HG02763 (cell line): ENCODE results near the gene COL18A1.
"Not testable (repeated sequence)": the region's sequence is repeated elsewhere in the genome, so short reads cannot be mapped to it uniquely, and the experiment has no call there.

Source experiments
- ATAC-seq: cut with Tn5 transposase; IDR thresholded peaks from one replicate; pipeline ENCODE4 v1.9.1; 2021; ENCODE audit warnings: mild to moderate bottlenecking, moderate library complexity; ENCODE audit not compliant: unreplicated experiment

The COL18A1 gene

DNA sequence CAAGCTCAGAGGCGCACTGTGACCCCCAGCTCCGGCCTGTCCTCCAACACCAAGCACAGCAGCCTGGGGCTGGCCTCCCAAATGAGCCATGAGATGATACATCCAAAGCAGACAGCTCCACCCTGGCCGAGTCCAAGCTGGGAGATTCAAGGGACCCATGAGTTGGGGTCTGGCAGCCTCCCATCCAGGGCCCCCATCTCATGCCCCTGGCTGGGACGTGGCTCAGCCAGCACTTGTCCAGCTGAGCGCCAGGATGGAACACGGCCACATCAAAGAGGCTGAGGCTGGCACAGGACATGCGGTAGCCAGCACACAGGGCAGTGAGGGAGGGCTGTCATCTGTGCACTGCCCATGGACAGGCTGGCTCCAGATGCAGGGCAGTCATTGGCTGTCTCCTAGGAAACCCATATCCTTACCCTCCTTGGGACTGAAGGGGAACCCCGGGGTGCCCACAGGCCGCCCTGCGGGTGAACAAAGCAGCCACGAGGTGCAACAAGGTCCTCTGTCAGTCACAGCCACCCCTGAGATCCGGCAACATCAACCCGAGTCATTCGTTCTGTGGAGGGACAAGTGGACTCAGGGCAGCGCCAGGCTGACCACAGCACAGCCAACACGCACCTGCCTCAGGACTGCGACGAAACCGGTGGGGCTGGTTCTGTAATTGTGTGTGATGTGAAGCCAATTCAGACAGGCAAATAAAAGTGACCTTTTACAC lies 108.2 kb downstream of the COL18A1 start:
- ATAC-seq, result no peak

- no peak for ATAC-seq
Observed at GRCh38 chr21:45513741-45514310, 108.9 kb downstream of the COL18A1 start.

DNA sequence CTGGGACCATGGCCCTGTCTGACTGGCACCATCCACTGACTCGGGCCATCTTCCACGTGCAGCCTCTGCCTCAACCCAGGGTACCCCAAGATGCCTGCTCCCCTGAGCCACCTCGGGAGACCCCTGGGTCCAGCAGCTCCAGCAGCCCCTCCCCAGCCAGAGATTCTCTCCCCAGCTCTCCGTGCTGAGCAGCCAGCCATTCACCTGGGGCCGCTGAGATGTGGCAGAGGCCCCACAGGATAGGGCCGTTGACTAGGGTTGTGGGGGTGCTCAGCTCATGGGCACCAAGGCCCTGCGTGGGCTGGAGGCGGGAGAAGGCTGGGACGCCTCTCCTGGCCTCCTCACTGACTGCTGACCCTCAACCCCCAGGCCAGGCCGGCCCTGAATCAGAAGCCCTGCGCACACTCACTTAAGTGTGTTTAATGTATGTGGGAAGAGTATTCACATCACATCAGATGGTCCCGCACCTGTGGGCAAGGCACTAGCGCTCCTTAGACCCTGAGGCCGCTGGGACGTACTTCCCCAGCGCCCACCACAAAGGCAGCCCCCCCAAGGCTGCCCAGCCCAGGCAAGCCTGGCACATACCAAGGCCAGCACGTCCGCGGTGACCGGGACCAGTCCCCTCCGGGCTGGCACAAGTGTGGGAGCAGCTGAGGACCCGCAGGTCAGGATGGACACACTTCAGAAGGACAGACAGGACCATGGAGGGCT lies 109.5 kb downstream of the COL18A1 start:
- ATAC-seq, result no peak

DNA sequence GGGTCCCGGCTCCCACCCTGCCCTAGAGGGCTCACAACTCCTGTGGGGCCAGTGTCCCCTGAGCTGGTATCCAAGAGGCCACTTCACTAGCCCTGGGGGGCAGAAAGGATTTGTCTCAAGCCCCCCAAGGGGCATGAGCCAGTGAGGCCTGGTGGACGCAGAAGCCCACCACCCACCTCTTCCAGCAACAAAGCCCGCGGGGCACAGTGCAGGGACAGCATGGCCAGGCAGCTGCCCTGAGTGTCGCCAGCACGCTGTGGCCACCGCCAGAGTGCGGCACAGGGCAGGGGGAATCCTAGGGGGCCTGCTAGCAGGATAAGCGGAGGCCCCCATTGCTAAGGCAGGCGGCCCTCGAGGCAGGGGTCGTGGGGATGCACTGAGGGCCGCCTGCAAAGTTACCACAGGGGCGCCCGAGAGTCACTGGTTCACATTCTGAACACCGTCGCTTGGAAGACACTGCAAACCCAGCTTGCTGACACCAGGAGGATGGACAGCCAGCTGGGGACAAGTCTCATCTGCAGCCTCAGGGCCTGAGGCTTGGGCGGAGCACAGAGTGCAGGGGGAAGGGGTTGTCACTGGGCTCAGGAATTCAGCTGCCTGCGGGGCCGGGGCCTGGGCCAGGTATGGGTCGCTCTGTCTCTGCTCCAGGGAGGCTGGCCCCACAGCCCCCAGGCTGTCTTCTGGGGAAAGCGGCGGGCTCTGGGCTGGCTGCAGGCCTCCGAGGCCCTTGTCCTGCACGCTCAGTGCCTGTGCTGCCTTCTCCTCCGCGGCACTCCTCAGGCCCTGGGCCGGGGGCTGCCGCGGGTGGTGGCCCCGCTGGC lies 110.5 kb downstream of the COL18A1 start:
- ATAC-seq, result no peak

- ATAC-seq, result no peak
Observed at GRCh38 chr21:45516071-45516670, 111.2 kb downstream of the COL18A1 start.

DNA sequence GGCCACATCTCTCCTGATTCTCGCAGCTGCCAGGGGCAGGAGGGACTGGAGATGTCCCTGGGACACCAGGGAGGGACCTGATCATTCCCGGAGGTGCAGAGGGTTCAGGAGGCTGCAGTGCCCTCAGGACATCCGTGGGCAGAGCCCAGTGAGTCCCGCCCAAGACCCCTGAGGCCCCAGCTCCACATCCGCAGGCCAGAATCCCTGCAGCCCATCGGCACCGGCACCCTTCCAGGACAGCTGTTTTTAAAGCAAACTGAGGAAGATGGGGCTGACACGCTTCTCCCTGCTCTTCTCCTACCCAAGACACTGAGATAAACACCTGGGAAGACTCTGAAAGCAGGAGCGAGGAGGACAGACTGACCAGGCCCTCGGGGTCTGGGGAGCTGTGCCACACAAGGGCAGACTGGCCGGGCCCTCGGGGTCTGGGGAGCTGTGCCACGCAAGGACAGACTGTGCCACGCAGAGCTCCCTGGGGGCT lies 111.7 kb downstream of the COL18A1 start:
- ATAC-seq, result no peak

GRCh38 chr21:45517249-45518065 lies 112.5 kb downstream of the COL18A1 start:
- ATAC-seq, result no peak

DNA sequence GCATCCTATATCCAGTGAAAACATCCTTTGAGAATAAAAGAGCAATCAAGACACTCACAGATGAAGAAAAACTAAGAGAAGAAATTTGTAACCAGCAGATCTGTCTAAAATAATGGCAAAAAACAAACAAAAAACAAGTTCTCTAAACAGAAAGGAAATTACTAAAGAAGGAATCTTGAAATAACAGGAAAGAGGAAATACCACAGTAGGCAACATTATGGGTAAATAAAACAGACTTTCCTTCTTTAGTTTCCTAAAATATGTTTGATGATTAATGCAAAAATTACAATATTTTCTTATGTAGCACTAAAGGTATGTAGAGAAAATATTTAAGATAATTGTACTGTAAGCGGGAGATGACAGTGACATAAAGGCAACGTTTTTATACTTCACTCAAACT lies 113.8 kb downstream of the COL18A1 start:
- no peak for ATAC-seq

DNA sequence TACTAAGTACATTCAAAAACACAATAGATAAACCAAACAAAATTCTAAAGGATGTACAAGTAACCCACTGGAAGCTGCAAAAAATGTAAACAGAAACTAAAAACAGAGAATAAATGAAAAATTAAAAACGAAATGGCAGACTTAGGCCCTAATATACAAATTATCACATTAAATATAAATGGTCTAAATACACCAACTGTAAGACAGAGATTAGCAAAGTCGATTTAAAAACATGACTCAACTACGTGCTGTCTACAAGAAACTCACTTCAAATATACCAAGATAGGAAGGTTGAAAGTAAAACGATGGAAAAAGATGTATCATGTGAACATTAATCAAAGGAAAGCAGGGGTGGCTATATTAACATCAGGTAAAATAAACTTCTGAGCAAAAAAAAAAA lies 114.2 kb downstream of the COL18A1 start:
- ATAC-seq, result no peak

DNA sequence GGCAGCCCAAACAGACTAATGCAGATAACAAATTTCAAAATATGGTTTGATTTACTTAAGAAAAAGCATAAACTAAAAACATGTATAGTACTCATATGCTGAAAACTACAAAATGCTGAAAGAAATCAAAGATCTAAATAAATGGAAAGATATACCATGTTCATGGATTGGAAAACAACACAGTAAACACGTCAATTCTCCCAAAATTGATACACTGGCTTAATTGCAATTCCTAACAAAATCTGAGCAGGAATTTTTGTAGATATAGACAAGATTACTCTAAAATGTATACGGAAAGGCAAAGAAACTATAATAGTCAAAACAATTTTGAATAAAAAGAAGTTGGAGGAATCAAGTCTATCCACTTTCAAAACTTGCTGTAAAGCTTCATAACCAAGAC lies 116.3 kb downstream of the COL18A1 start:
- no peak for ATAC-seq

DNA sequence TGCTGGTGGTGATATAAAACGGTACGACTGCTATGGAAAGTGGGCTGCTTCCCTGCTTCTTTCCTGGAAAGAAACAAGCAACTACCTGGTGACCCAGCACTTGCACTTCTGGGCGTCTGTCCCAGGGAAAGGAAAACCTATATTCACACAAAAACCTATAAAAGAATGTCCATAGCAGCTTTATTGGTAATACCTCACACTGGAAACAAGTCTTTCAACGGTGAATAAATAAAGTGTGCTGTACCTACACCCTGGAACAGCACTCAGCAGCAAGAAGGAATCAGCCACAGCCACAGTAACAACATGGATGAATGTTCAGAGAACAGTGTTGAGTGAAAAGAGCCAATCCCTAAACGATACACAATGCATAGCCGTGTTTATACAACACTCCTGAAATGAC lies 117.4 kb downstream of the COL18A1 start:
- ATAC-seq, result no peak

- no peak for ATAC-seq
Observed at GRCh38 chr21:45522986-45523385, 118.0 kb downstream of the COL18A1 start.

DNA sequence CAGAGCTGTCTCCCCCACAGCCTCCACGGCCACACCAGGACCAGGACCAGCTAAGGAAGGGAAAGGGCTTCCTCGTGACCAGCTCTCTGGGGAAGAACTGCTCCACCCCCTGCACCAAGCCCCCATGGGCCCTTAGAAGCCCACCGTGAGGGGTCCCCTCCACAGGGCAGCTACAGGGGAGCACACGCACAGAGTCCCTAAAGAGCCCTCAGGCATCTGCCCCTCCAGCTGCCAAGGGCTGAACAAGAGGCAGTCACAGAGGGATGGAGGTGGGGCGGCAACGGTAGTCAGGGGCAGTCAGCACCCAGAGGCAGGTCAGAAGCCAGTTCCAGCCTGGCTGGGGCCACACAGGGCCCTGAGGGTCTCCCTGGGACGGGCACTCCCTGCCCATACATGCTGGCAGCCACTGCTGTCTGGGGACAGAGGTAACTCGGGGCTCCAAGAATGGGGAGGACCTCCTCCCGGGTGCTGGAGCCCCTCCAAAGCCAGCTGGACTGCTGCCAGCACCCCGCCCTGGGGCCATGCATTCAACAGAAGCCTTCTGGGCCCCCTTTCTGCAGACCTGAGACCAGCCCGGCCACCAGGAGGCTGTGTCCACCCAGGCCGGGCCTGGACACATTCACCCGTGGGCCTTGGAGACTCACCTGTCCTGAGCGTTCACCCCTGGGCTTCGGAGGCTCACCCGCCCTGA lies 118.6 kb downstream of the COL18A1 start:
- ATAC-seq, result no peak

- ATAC-seq, result no peak
Observed at GRCh38 chr21:45524756-45525152, 119.8 kb downstream of the COL18A1 start.

DNA sequence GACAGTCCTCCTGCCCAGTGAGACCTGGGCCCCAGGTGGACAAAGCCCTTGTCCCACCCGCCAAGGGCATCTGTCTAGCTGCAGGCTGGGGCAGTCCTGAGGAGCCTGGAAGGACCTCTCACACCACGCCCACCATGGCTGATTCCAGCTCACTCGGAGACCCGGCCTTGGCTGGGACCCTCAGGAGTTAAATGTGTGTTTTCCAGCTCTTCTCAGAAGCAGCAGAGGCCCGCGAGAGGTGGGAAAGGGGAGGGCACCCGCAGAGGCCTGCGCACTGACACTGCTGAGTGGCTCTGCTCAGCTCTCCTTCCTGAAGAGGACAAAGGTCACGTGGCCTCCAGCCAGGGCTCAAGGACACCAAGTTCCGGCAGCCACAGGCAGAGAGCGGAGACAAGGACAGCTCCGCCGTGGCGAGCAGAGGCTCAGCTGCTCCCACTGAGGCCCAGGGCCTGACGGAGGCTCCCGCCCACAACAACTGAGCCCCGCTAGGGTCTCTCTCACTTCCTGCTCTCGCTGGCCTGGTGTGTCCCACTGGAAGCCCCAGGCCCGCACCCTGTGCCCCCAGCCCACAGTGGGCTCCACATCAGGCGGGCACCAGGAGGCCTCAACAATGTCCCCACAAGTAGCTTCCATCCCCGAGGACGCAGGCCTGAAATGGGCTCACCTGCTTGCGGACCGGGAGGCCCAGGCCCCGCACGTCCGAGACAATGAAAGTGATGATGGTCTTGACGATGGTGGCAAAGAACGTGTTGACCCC lies 120.4 kb downstream of the COL18A1 start:
- no peak for ATAC-seq

GRCh38 chr21:45525910-45526306 lies 120.9 kb downstream of the COL18A1 start:
- ATAC-seq, result no peak

- ATAC-seq, result not testable (repeated sequence)
Observed at GRCh38 chr21:45527151-45527999, 122.4 kb downstream of the COL18A1 start.
